AML-193 (cell line): ENCODE measurements around the gene MAP1LC3C.
"Not testable (repeated sequence)": the region's sequence is repeated elsewhere in the genome, so short reads cannot be mapped to it uniquely, and the experiment has no call there.

Experiments
- DNase-seq, 2 experiments: peaks; one replicate each; lab custom pipeline; 2025; lab: John Stamatoyannopoulos, UW

The MAP1LC3C gene

GRCh38 chr1:241992734-241993133 is 6.2 kb downstream of the MAP1LC3C start:
- no peak for DNase-seq

- DNase-seq = no peak
These were observed 8.9 kb downstream of the MAP1LC3C start for GRCh38 chr1:241990040-241990439.

- DNase-seq = not testable (repeated sequence)
These were observed 10.4 kb downstream of the MAP1LC3C start for GRCh38 chr1:241988389-241988930.

- DNase-seq = peak; percentile 7 to 9
These were observed 13.1 kb downstream of the MAP1LC3C start for GRCh38 chr1:241985787-241986186.

- no peak for DNase-seq
These were observed 19.0 kb downstream of the MAP1LC3C start for GRCh38 chr1:241979926-241980325.

- DNase-seq = no peak
These were observed 19.8 kb downstream of the MAP1LC3C start for GRCh38 chr1:241979071-241979470.

- no peak for DNase-seq
These were observed 22.7 kb downstream of the MAP1LC3C start for GRCh38 chr1:241976229-241976628.

GRCh38 chr1:241972703-241973369 is 26.1 kb downstream of the MAP1LC3C start:
- no peak for DNase-seq

GRCh38 chr1:241968611-241969010 is 30.3 kb downstream of the MAP1LC3C start:
- no peak for DNase-seq

GRCh38 chr1:241964550-241965282 is 34.2 kb downstream of the MAP1LC3C start:
- peak in 1 of 2 experiments; percentile 4 for DNase-seq

GRCh38 chr1:241963722-241964121 is 35.2 kb downstream of the MAP1LC3C start:
- DNase-seq = no peak

- DNase-seq = no peak
These were observed 36.7 kb downstream of the MAP1LC3C start for GRCh38 chr1:241962153-241962552.

- DNase-seq = no peak
These were observed 41.0 kb downstream of the MAP1LC3C start, which contains the start of gene BECN2 for GRCh38 chr1:241957692-241958494. Gene BECN2 (plus strand): TSS chr1:241957767. CDS start chr1:241957767, 0 bp downstream.

- no peak for DNase-seq
These were observed 48.5 kb downstream of the MAP1LC3C start for GRCh38 chr1:241950390-241950789.

- DNase-seq = no peak
These were observed 51.5 kb downstream of the MAP1LC3C start for GRCh38 chr1:241947354-241947753.
